ENCODE results near the gene B4GALT2. TPM values are rescaled to one million over a fixed set of nuclear protein-coding genes. Genes with fewer than 3 reads are reported as not detected.

Gene B4GALT2
- total RNA-seq, 1 experiment from 2014 or later: 70.9 TPM

DNA sequence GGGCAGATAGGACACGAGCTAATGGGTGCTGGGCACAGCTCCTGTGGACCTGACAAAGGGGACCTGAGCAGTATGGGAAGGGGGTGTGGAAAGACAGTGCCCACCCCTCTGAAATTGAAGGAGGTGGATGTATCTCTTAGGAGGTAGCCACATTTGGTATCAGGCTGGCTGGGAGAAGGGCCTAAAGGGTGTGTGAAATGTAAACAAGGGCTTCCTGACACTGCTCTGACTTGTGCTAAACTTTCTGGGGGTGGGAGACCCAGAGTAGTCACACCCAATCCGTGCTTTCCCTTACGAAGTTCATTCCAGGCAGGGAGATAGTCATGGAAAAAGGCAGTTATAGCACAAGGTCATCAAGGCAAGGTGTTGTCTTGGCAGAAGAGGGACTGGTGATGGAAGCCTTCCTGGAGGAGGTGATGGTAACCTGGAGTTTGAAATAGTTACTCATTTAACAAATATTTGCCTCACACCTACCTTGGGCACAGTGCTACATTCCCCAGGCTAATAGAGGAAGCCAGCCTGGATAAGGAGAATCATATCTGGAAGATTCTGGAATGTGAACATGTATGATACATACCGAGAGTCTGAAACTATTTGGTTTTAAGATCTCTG lies 7.1 kb downstream of the B4GALT2 start:
- Histone ChIP-seq H4K8ac (replicated peaks; ENCODE audit: insufficient read length, low read depth, low read length) (no peak overlapping the region), H3K14ac (ENCODE audit: insufficient read depth, low read length) (no peak overlapping the region), H2BK12ac (ENCODE audit: insufficient read length, low read depth, low read length) (no peak overlapping the region), H3K4me2 (ENCODE audit: insufficient read depth, insufficient read length, low read length) (no peak overlapping the region), H3K9me3 (ENCODE audit: control insufficient read depth, low read depth, low read length) (no peaks in the 10 kb centered on the region), H3K27ac (ENCODE audit: insufficient read length, low read depth, low read length) (no peak overlapping the region), H4K91ac (ENCODE audit: insufficient read length, low read depth, low read length) (no peak overlapping the region), H3K9ac (ENCODE audit: extremely low read depth, insufficient read length, low read length) (no peak overlapping the region), H3K79me2 (ENCODE audit: insufficient read depth, low read length) (no peaks in the 10 kb centered on the region; the same call in 1 of the 2 replicates), H2AFZ (ENCODE audit: low read length) (no peak overlapping the region), H3K4ac (ENCODE audit: low read depth, low read length) (no peak overlapping the region), H4K5ac (ENCODE audit: insufficient read length, low read depth, low read length) (no peak overlapping the region), H3K23ac (ENCODE audit: insufficient read length, low read depth, low read length) (no peak overlapping the region), H2BK5ac (ENCODE audit: insufficient read length, low read length) (no peak overlapping the region), H3K23me2 (ENCODE audit: insufficient read length, low read depth, low read length, poor library complexity, severe bottlenecking) (peaks cover 3% of the 10 kb centered on the region), H3K56ac (ENCODE audit: insufficient read length, low read depth, low read length) (no peak overlapping the region), H2AK5ac (ENCODE audit: insufficient read length, low read length) (no peak overlapping the region), H4K20me1 (ENCODE audit: control insufficient read depth, insufficient read depth, insufficient read length) (no peaks in the 10 kb centered on the region), H3T11ph (ENCODE audit: low read length) (no peak overlapping the region), H2BK15ac (ENCODE audit: low read depth, low read length) (no peak overlapping the region), H3K4me1 (ENCODE audit: insufficient read depth, low read length) (no peaks in the 10 kb centered on the region), H3K79me1 (ENCODE audit: insufficient read depth, low read depth, low read length, poor library complexity, severe bottlenecking) (no peaks in the 10 kb centered on the region), H2BK120ac (ENCODE audit: low read depth, low read length, poor library complexity, severe bottlenecking) (no peak overlapping the region), H2BK20ac (ENCODE audit: low read depth, low read length, poor library complexity, severe bottlenecking) (no peak overlapping the region), H3K18ac (ENCODE audit: insufficient read length, low read depth, low read length) (no peak overlapping the region), H3K27me3 (ENCODE audit: insufficient read depth, low read length) (no peaks in the 10 kb centered on the region)
- Mint-ChIP-seq H3K4me1 (peaks cover 5 to 7% of the 10 kb centered on the region in 2 experiments), H3K9me3 (no peaks in the 10 kb centered on the region), H3K36me3 (ENCODE audit: insufficient read depth in 1 of 3, low read depth in 3 of 3) (peaks cover 15 to 49% (median 42%) of the 10 kb centered on the region in 3 experiments; a peak in 6 of 7 replicates), H3K27me3 (ENCODE audit: low read depth) (peaks cover 2% of the 10 kb centered on the region), H3K4me3 (no peak overlapping the region), H3K27ac (no peak overlapping the region)
- WGBS (ENCODE audit: extremely low coverage, insufficient read length, low lambda C conversion rate): no CpG with 5 or more reads among the region's 4 CpGs
- no peak for DNase-seq
- TF ChIP-seq, protein P1, sequence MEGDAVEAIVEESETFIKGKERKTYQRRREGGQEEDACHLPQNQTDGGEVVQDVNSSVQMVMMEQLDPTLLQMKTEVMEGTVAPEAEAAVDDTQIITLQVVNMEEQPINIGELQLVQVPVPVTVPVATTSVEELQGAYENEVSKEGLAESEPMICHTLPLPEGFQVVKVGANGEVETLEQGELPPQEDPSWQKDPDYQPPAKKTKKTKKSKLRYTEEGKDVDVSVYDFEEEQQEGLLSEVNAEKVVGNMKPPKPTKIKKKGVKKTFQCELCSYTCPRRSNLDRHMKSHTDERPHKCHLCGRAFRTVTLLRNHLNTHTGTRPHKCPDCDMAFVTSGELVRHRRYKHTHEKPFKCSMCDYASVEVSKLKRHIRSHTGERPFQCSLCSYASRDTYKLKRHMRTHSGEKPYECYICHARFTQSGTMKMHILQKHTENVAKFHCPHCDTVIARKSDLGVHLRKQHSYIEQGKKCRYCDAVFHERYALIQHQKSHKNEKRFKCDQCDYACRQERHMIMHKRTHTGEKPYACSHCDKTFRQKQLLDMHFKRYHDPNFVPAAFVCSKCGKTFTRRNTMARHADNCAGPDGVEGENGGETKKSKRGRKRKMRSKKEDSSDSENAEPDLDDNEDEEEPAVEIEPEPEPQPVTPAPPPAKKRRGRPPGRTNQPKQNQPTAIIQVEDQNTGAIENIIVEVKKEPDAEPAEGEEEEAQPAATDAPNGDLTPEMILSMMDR (conservative IDR thresholded peaks at IDR 0.05): no peak
